HG03095 (cell line): Measurements from ENCODE around the gene SLC22A12.
"Not testable (repeated sequence)": the region's sequence is repeated elsewhere in the genome, so short reads cannot be mapped to it uniquely, and the experiment has no call there.

ENCODE experiments used
- ATAC-seq: cut with Tn5 transposase; IDR thresholded peaks from one replicate; pipeline ENCODE4 v1.9.1; 2021; ENCODE audit warnings: moderate library complexity; ENCODE audit not compliant: unreplicated experiment

Gene SLC22A12

DNA sequence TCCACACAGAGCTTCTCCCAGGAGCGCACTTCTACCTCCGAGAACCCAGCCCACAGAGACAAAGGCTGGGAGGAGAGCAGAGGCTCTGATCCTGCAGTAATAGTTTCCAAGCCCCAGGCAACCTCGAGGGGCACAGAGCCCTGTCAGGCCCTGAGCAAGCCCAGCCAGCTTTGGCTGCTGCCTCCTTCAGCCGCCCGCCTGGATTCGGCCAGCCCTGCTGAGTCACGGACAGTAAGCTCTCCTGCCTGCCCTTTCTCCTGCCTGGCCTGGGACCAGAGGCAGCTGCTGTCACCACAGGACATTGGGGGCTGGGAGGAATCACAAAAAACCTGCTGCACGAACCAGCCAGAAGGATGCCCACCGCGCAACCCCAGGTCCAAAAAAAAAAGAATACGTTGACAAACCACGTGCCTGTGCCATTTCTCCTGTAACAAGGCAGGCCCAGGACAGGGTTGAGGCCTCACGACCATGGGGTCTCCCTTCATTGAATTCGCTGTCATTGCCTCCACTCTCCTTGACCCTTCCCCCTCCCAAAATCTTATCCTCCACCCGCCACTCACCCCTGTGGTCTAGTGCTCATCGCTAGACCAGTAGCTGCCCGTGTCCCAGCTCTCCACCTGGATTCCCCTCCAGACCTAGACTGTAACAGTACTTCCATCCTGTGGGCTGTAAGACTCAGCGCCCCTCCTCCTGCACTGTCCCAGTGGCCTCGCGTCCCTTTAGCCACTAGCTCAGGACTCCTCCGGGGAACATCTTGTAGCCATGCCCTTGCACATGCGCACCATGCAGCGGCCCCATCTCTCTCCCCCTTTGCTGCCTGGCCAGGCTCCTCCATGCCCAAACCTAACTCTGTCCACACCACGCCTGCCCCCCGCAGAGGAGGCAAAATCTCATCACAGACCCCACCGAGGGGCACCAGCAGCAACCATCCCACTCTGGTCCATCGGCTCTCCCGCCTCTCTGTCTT lies 7.4 kb upstream of the SLC22A12 start:
- ATAC-seq = no peak

DNA sequence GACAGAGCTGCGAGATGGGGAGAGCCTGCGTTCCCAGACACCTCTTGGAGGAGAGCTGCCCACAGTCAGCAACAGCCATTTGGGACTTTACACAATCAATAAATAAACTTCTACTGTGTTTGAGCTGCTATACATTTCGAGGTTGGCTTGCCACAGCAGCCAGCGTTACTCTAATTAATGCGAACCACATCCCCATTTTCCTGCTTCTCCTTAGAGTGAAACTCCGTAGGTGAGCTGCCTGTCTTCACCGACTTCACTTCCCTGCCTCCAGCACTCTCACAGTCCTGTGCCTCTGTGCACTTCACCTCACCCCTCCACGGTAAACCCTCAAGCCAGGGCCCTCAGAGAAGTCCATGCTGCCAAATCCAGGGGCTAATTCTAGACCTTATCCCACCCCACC lies 5.9 kb upstream of the SLC22A12 start:
- ATAC-seq = no peak

DNA sequence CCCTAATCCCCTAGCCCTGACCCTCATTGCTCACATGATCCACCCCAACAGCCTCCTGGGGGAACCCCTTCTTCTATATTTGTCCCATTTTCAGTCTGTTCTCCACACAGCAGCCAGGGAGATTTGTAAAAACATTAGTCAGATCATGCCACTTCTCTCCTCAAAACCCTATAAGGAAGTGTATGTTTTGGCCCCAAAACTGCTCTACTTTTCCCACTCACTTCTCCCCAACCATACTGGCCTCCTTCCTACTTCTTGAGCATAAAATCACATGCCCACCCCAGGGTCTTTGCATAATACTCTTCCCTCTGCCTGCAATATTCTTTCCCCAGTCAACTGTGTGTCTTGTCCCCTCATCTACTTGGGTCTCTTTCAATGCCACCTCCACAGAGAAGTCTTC lies 4.7 kb upstream of the SLC22A12 start:
- no peak for ATAC-seq

- ATAC-seq = no peak
These were observed 2.3 kb upstream of the SLC22A12 start for GRCh38 chr11:64588701-64589100.

GRCh38 chr11:64591257-64592233 lies 525 bp downstream of the SLC22A12 start:
- no peak for ATAC-seq

DNA sequence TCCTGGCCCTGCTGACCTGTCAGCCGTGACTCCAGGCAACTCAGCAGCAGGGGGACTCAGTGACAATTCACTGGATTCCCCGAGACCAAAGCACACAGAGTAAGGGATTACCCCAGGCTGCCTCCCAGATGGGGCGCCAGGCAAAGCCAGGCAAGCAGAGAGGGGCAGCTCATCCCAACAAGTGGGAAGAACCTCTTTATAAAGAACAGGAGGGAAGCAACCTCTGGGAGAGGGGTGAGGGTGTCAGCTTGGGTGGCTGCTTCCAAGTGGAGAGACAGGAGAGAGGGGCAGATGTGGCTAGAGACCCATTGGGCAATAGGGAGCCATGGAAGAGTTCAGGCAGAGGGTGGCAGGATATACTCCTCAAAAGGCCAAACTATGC lies 1.2 kb downstream of the SLC22A12 start:
- no peak for ATAC-seq

DNA sequence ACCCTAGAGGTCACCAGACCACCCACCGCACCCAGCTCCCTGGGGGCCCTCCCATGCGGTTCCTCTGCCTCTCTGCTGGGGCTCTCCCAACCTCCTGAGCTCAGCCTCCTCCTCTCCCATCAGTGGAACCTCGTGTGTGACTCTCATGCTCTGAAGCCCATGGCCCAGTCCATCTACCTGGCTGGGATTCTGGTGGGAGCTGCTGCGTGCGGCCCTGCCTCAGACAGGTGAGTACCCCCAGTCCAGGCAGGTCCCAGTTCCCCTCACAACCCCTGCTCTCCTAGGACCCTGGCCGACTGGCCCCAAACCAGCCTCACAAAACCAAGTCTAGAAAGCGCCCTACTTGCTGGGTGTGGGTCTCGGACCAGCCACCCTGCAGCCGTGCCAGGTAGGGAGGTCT lies 1.6 kb downstream of the SLC22A12 start:
- ATAC-seq = no peak

GRCh38 chr11:64593156-64594105 lies 2.4 kb downstream of the SLC22A12 start:
- no peak for ATAC-seq

- ATAC-seq = no peak
These were observed 3.3 kb downstream of the SLC22A12 start for GRCh38 chr11:64594159-64594939.

- not testable (repeated sequence) for ATAC-seq
These were observed 4.9 kb downstream of the SLC22A12 start for GRCh38 chr11:64595922-64596321.

GRCh38 chr11:64597671-64598101 lies 6.7 kb downstream of the SLC22A12 start:
- ATAC-seq = no peak

GRCh38 chr11:64598106-64598796 lies 7.2 kb downstream of the SLC22A12 start:
- ATAC-seq = no peak

- ATAC-seq = no peak
These were observed 8.0 kb downstream of the SLC22A12 start for GRCh38 chr11:64598797-64599697.

GRCh38 chr11:64599698-64600211 lies 8.7 kb downstream of the SLC22A12 start:
- ATAC-seq = no peak

- no peak for ATAC-seq
These were observed 9.4 kb downstream of the SLC22A12 start for GRCh38 chr11:64600281-64600992.

- ATAC-seq = no peak
These were observed 10.8 kb downstream of the SLC22A12 start for GRCh38 chr11:64601605-64602465.
